RWPE2 (cell line): ENCODE data around the gene NMUR1.

Experiments used
- ATAC-seq: fragments of 200-7000 bp; cut with Tn5 transposase; 3 replicates; pipeline ENCODE4 v1.9.1; 2021; ENCODE audit warnings: low read depth
- DNase-seq: peaks from one replicate; pipeline ENCODE4 v3.0.0-alpha.2; 2020; ENCODE audit warnings: low spot score
- H3K27ac ChIP-seq: fragments of 450-650 bp; 2 replicates; pipeline ENCODE4 v1.5.1; 2017; ENCODE audit warnings: mild to moderate bottlenecking; ENCODE audit not compliant: poor library complexity, severe bottlenecking
- H3K27me3 ChIP-seq: fragments of 250-450 bp; sonication (Bioruptor Pico); 2 replicates; pipeline ENCODE4 v1.5.1; 2021; ENCODE audit warnings: mild to moderate bottlenecking, moderate library complexity; ENCODE audit not compliant: insufficient read depth, poor library complexity, severe bottlenecking
- H3K36me3 ChIP-seq: fragments of 250-450 bp; sonication (Bioruptor Pico); 2 replicates; pipeline ENCODE4 v1.5.1; 2020; ENCODE audit warnings: low read depth, mild to moderate bottlenecking, moderate library complexity
- H3K4me1 ChIP-seq: fragments of 250-450 bp; sonication (Bioruptor Pico); 2 replicates; pipeline ENCODE4 v1.5.1; 2021; ENCODE audit warnings: mild to moderate bottlenecking, moderate library complexity; ENCODE audit not compliant: insufficient read depth, poor library complexity, severe bottlenecking
- H3K4me3 ChIP-seq: fragments of 250-450 bp; sonication (Bioruptor Pico); 2 replicates; pipeline ENCODE4 v1.5.1; 2021; ENCODE audit warnings: mild to moderate bottlenecking, moderate library complexity; ENCODE audit not compliant: severe bottlenecking
- H3K9me3 ChIP-seq: fragments of 250-450 bp; sonication (Bioruptor Pico); 2 replicates; pipeline ENCODE4 v1.5.1; 2021; ENCODE audit warnings: mild to moderate bottlenecking, moderate library complexity; ENCODE audit not compliant: severe bottlenecking
- TF ChIP-seq, protein P1 (sequence below): fragments of 450-650 bp; IDR thresholded peaks from one replicate; pipeline ENCODE4 v1.5.1; 2017; ENCODE audit warnings: mild to moderate bottlenecking, moderate library complexity; ENCODE audit not compliant: poor library complexity, severe bottlenecking

The NMUR1 gene

DNA sequence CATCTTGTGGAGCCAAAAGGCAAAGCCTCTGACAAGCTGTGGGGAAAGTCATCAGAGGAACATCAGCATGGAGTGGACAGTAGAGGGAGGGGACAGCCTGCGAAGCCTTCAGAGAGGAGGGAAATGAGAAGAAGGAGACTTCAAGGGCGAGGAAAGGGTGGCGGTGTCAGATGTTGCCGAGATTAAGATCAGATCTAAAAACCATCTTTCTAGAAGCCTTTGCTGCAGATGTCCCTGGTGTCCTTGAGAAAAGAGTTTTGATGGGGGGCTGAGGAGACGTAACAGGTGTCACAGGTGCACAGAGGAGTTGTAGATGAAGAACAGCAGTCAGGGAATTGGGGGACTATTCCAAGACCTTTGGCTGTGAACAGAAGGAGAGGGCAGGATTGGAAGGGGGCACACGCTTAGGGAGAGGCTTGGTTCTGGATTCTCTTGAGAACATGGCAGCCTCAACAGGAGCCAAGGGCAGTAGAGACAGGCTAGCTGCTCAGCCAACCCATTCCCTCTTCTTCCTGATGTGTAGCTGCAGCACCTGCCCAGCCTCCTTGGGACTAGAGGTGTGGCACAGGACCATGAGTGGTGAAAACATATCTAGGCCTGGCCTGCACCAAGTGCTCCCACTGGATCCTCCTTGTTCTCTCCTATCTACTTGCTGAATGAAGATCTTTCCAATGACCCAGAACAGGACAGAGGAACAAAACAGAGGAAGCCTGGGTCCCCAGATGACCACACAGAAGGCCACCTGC, 43.2 kb downstream of the NMUR1 start:
- H3K4me3 ChIP-seq: no peak overlapping the region
- H3K27ac ChIP-seq: no peak overlapping the region
- DNase-seq: no peak
- TF ChIP-seq, protein P1, sequence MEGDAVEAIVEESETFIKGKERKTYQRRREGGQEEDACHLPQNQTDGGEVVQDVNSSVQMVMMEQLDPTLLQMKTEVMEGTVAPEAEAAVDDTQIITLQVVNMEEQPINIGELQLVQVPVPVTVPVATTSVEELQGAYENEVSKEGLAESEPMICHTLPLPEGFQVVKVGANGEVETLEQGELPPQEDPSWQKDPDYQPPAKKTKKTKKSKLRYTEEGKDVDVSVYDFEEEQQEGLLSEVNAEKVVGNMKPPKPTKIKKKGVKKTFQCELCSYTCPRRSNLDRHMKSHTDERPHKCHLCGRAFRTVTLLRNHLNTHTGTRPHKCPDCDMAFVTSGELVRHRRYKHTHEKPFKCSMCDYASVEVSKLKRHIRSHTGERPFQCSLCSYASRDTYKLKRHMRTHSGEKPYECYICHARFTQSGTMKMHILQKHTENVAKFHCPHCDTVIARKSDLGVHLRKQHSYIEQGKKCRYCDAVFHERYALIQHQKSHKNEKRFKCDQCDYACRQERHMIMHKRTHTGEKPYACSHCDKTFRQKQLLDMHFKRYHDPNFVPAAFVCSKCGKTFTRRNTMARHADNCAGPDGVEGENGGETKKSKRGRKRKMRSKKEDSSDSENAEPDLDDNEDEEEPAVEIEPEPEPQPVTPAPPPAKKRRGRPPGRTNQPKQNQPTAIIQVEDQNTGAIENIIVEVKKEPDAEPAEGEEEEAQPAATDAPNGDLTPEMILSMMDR: no peak
- no peak for ATAC-seq
- no peaks in the 10 kb centered on the region for H3K27me3 ChIP-seq
- H3K4me1 ChIP-seq: no peaks in the 10 kb centered on the region
- no peaks in the 10 kb centered on the region for H3K9me3 ChIP-seq
- no peaks in the 10 kb centered on the region for H3K36me3 ChIP-seq

DNA sequence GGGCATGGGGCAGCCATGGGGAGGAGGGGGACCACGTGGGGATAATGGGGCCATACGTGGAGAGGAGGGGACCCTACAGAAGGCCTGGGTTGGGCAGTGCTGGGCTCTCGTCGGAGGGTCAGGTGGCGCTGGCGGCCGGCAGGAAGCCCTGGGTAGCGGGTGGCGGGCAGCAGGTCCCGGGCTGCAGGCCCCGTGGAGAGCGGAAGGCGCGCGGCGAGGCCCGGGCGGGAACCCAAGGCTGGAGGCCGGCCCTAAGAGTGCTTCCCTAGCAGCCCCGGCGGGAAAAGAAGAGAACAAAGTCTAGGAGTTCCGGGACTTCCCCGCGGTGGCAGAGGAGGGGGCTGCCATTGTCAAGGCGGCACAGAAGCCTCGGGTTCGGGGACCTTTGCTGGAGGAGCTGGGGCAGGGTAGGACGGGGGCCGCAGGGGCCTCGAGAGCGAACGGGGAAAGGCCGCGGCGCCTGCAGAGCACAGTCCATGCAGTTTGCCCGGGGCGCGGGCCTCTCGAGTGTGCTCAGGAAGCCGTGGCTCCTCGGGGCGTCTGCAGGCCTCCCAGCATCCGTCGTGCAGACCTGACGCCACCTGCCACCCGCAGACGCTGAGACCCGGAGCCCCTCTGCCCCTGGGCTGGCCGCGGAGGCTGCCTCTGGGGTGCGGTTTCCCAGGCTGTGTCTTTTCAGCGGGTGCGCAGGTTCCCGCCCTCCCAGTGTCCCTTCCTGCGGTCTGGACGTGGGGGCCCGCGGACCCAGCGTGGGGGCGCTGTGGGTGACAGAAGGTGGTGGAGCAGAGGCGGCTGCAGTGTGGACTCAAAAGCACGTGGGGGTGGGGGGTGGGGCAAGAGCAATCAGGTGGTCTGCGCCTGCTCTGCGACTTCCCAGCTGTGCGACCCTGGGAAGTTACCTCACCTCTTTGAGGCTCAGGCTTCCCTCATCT, 46.6 kb downstream of the NMUR1 start:
- Histone ChIP-seq H3K27me3 (no peaks in the 10 kb centered on the region), H3K4me3 (no peak overlapping the region), H3K4me1 (no peaks in the 10 kb centered on the region), H3K36me3 (no peaks in the 10 kb centered on the region), H3K27ac (no peak overlapping the region), H3K9me3 (no peaks in the 10 kb centered on the region)
- no peak for ATAC-seq
- TF ChIP-seq, protein P1: no peak
- no peak for DNase-seq

DNA sequence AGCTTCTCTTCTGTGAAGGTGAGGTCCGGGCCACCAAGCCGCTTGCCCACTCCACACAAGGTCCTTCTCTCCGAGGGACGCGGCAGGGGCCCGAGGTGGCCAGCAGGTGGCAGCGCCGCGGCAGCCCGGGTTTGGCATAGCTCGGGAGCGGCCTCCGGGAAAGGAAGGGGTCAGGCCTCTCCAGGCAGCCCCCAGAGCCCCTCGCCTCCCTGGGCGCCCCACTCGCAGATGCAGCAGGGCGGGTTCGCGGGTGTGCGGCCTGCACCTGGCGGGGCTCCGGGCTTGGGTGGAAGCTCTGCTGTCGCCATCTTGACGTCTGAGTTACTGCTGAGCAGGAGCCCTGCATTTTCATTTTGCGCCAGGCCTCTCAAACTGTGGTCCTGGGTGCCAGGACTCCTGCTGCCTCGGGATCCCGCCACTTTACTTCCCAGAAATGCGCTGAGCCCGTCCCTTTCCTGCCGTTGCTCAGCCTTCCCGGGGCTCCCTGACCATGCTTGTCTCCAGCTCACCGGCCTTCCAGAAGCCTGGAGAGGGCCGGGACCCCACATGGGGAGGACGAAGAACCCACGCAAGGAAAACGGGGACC, 47.3 kb downstream of the NMUR1 start:
- Histone ChIP-seq H3K4me1 (no peaks in the 10 kb centered on the region), H3K9me3 (no peaks in the 10 kb centered on the region), H3K4me3 (peak overlapping the region; percentile 13), H3K27ac (no peak overlapping the region), H3K27me3 (no peaks in the 10 kb centered on the region), H3K36me3 (no peaks in the 10 kb centered on the region)
- TF ChIP-seq, protein P1: peak; percentile 89
- ATAC-seq: peak; percentile 81
- DNase-seq: peak; percentile 69

DNA sequence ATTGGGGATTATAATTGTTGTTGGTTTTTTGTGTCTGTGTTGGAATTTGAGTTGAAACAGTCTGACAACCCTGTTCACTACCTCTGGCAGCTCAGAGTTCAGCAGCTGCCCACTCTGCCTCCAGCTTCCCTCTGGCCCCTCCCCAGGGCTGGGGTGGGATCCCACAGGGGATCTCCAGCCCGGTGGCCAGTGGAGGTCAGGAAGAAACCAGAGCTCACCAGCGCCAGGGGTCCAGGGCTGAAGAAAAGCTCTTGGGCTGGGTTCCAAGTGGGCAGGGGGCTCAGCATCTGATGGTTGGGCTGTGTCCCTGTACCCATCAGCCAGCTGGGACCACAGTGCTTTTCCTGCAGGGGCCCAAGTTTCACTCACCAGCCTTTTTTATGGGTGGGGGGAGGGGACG, 49.5 kb downstream of the NMUR1 start:
- Histone ChIP-seq H3K9me3 (no peaks in the 10 kb centered on the region), H3K4me3 (no peak overlapping the region), H3K4me1 (no peaks in the 10 kb centered on the region), H3K27ac (no peak overlapping the region), H3K27me3 (no peaks in the 10 kb centered on the region), H3K36me3 (no peaks in the 10 kb centered on the region)
- DNase-seq (no peak), ATAC-seq (no peak)
- TF ChIP-seq, protein P1: no peak
